K562 (cell line): ENCODE results near the gene DCUN1D3. TPM values are rescaled to one million over a fixed set of nuclear protein-coding genes. Genes with fewer than 3 reads are reported as not detected.

ENCODE experiments used
- BRD4 ChIP-seq: fragments of 200-600 bp; sonication (generic); IDR thresholded peaks from 2 replicates; pipeline ENCODE4 v1.6.1; 2017; ENCODE audit warnings: inconsistent platforms
- CEBPB ChIP-seq: fragments of 450-650 bp; IDR thresholded peaks from 2 replicates; pipeline ENCODE4 v1.6.1; 2016; ENCODE audit warnings: missing genetic modification characterization, missing compliant biosample characterization
- ETV5 ChIP-seq: sonication (generic); formaldehyde crosslinking; IDR thresholded peaks from 2 replicates; pipeline ENCODE4 v1.4.0; 2020; ENCODE audit warnings: low read depth, mild to moderate bottlenecking, missing genetic modification reagents
- FOXM1 ChIP-seq, 2 experiments: fragments of 450-650 bp in 1 of 2; sonication (generic) in 1 of 2; formaldehyde crosslinking in 1 of 2; IDR thresholded peaks; 2 replicates each; pipeline versions ENCODE4 v1.6.1 to v1.9.0; 2017 to 2022; ENCODE audit warnings: low read depth in 2 of 2, mild to moderate bottlenecking in 2 of 2, missing genetic modification reagents in 1 of 2, moderate library complexity in 1 of 2
- GABPA ChIP-seq: fragments of 200-800 bp; sonication (Bioruptor generic); conservative IDR thresholded peaks from 2 replicates; pipeline ENCODE4 v1.6.1; 2016; ENCODE audit warnings: low read depth, missing genetic modification characterization, missing compliant biosample characterization
- JUND ChIP-seq, 2 experiments: IDR thresholded peaks; 2 replicates in 1 of 2; 3 replicates in 1 of 2; pipeline ENCODE4 v1.6.1; 2011; ENCODE audit warnings: borderline replicate concordance in 2 of 2, low read depth in 2 of 2, low read length in 2 of 2, improper control_type of control experiment in 1 of 2, missing biosample characterization in 1 of 2, missing genetic modification characterization in 1 of 2, missing genetic modification reagents in 1 of 2
- POLR2H ChIP-seq: IDR thresholded peaks from 2 replicates; pipeline ENCODE4 v1.6.1; 2016; ENCODE audit warnings: missing genetic modification characterization, low read depth, mild to moderate bottlenecking, control low read depth, missing compliant biosample characterization, moderate library complexity
- TRIM24 ChIP-seq, 2 experiments: fragments of 450-650 bp; IDR thresholded peaks; 2 replicates each; pipeline ENCODE4 v1.6.1; 2016
- ZFP30 ChIP-seq: fragments of 250-450 bp; sonication (Bioruptor Pico); IDR thresholded peaks from 2 replicates; pipeline ENCODE4 v1.8.0; 2022; ENCODE audit warnings: moderate library complexity, mild to moderate bottlenecking, inconsistent platforms, borderline replicate concordance
- ZNF175 ChIP-seq: fragments of 200-800 bp; sonication (Bioruptor generic); IDR thresholded peaks from 2 replicates; pipeline ENCODE4 v1.6.1; 2016; ENCODE audit warnings: low read depth, mild to moderate bottlenecking, missing genetic modification characterization, missing compliant biosample characterization
- ZNF384 ChIP-seq: IDR thresholded peaks from 2 replicates; pipeline ENCODE4 v1.6.1; 2012; ENCODE audit warnings: low read depth, low read length, improper control_type of control experiment
- polyA plus RNA-seq, 8 experiments: library from polyadenylated mRNA; depleted of rRNA in 4 of 8; stranded (reverse) in 5 of 8; unstranded in 3 of 8; fragments of >200 nt; fragmentation: Nextera tagmentation in 2 of 8; fragmentation: Illumina TruSeq in 1 of 8; extraction: Ambion mirVana in 2 of 8; extraction: Trizol in 1 of 8; gene quantifications; 2 replicates each; pipeline versions ENCODE4 v1.2.1 to v1.2.3, GENCODE V29; 2011 to 2014; ENCODE audit warnings: inconsistent platforms in 1 of 8, missing spikeins in 1 of 8
- total RNA-seq, 7 experiments: library from RNA; depleted of rRNA in 6 of 7; stranded (reverse); fragments of >200 nt in 6 of 7; fragmentation: Illumina TruSeq in 2 of 7; extraction: Trizol in 2 of 7; gene quantifications; 2 replicates each; pipeline versions ENCODE4 v1.2.1 to v1.2.3, GENCODE V29; 2011 to 2021; ENCODE audit warnings: low replicate concordance in 1 of 7
- TF ChIP-seq, protein P1 (sequence below), 2 experiments: fragments of 450-650 bp in 1 of 2; sonication (generic) in 1 of 2; formaldehyde crosslinking in 1 of 2; IDR thresholded peaks; 2 replicates each; pipeline versions ENCODE4 v1.7.1 to v1.9.0; 2016 to 2022; ENCODE audit warnings: inconsistent platforms in 1 of 2, mild to moderate bottlenecking in 1 of 2, missing genetic modification reagents in 1 of 2
- TF ChIP-seq, protein P2 (sequence below): fragments of 450-650 bp; conservative IDR thresholded peaks from 2 replicates; pipeline ENCODE4 v1.6.1; 2016; ENCODE audit warnings: missing genetic modification characterization, low read depth, mild to moderate bottlenecking, control low read depth, missing compliant biosample characterization
- TF ChIP-seq, protein P3 (sequence below): fragments of 450-650 bp; IDR thresholded peaks from 2 replicates; pipeline ENCODE4 v1.6.1; 2016

Gene DCUN1D3
- total and polyA plus RNA-seq, 9 of the 15 experiments (the other 6 are each of a cell fraction or from before 2014, with no cell fraction given) = 1.0 to 4.7 (median 2.2) TPM

- TF ChIP-seq, protein P1, sequence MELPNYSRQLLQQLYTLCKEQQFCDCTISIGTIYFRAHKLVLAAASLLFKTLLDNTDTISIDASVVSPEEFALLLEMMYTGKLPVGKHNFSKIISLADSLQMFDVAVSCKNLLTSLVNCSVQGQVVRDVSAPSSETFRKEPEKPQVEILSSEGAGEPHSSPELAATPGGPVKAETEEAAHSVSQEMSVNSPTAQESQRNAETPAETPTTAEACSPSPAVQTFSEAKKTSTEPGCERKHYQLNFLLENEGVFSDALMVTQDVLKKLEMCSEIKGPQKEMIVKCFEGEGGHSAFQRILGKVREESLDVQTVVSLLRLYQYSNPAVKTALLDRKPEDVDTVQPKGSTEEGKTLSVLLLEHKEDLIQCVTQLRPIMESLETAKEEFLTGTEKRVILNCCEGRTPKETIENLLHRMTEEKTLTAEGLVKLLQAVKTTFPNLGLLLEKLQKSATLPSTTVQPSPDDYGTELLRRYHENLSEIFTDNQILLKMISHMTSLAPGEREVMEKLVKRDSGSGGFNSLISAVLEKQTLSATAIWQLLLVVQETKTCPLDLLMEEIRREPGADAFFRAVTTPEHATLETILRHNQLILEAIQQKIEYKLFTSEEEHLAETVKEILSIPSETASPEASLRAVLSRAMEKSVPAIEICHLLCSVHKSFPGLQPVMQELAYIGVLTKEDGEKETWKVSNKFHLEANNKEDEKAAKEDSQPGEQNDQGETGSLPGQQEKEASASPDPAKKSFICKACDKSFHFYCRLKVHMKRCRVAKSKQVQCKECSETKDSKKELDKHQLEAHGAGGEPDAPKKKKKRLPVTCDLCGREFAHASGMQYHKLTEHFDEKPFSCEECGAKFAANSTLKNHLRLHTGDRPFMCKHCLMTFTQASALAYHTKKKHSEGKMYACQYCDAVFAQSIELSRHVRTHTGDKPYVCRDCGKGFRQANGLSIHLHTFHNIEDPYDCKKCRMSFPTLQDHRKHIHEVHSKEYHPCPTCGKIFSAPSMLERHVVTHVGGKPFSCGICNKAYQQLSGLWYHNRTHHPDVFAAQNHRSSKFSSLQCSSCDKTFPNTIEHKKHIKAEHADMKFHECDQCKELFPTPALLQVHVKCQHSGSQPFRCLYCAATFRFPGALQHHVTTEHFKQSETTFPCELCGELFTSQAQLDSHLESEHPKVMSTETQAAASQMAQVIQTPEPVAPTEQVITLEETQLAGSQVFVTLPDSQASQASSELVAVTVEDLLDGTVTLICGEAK (IDR thresholded peaks at IDR 0.05) = 0 out of 2 replicates have a peak, but pooled peaks have one; percentile 21
- TF ChIP-seq, protein P1 (CRISPR knock-in tag; IDR thresholded peaks at IDR 0.05) = no peak
- TF ChIP-seq CEBPB (tag) = peak; percentile 97
- no peak for TF ChIP-seq ZFP30 (CRISPR knock-in tag)
- 0 out of 2 replicates have a peak, but pooled peaks have one; percentile 22 for TF ChIP-seq ZNF384
- TF ChIP-seq, protein P2, sequence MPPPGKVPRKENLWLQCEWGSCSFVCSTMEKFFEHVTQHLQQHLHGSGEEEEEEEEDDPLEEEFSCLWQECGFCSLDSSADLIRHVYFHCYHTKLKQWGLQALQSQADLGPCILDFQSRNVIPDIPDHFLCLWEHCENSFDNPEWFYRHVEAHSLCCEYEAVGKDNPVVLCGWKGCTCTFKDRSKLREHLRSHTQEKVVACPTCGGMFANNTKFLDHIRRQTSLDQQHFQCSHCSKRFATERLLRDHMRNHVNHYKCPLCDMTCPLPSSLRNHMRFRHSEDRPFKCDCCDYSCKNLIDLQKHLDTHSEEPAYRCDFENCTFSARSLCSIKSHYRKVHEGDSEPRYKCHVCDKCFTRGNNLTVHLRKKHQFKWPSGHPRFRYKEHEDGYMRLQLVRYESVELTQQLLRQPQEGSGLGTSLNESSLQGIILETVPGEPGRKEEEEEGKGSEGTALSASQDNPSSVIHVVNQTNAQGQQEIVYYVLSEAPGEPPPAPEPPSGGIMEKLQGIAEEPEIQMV (tag) = no peak
- peak; percentile 78 for TF ChIP-seq JUND (IDR thresholded peaks at IDR 0.05; ENCODE audit: borderline replicate concordance, low read depth, low read length)
- peak; percentile 62; the same call in 1 of the 3 replicates for TF ChIP-seq JUND (tag; IDR thresholded peaks at IDR 0.05; ENCODE audit: borderline replicate concordance, low read depth, low read length)
- TF ChIP-seq TRIM24 (IDR thresholded peaks at IDR 0.05) = 0 out of 4 replicates have a peak, but pooled peaks of 1 of the 2 experiments have one; percentile 14
- TF ChIP-seq POLR2H (tag) = peak; percentile 72
- peak; percentile 75; the same call in 1 of the 2 replicates for TF ChIP-seq ZNF175 (CRISPR knock-in tag)
- peak; percentile 70 for TF ChIP-seq GABPA (tag)
- 0 out of 2 replicates have a peak, but pooled peaks have one; percentile 26 for TF ChIP-seq FOXM1 (IDR thresholded peaks at IDR 0.05; ENCODE audit: low read depth)
- TF ChIP-seq FOXM1 (CRISPR knock-in tag; IDR thresholded peaks at IDR 0.05; ENCODE audit: low read depth) = no peak
- 0 out of 2 replicates have a peak, but pooled peaks have one; percentile 30 for TF ChIP-seq BRD4
- TF ChIP-seq, protein P3, sequence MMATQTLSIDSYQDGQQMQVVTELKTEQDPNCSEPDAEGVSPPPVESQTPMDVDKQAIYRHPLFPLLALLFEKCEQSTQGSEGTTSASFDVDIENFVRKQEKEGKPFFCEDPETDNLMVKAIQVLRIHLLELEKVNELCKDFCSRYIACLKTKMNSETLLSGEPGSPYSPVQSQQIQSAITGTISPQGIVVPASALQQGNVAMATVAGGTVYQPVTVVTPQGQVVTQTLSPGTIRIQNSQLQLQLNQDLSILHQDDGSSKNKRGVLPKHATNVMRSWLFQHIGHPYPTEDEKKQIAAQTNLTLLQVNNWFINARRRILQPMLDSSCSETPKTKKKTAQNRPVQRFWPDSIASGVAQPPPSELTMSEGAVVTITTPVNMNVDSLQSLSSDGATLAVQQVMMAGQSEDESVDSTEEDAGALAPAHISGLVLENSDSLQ = peak; percentile 79
- TF ChIP-seq ETV5 (CRISPR knock-in tag) = peak; percentile 45; the same call in 1 of the 2 replicates
Observed at GRCh38 chr16:20910781-20911321, 10.7 kb upstream of the DCUN1D3 start (continued).
